Measurements from ENCODE around the gene RALGAPB. TPM values are rescaled to one million over a fixed set of nuclear protein-coding genes. Genes with fewer than 3 reads are reported as not detected.

The RALGAPB gene
- total RNA-seq, 1 experiment from 2014 or later: 21.2 TPM

GRCh38 chr20:38610521-38610920 is 137.9 kb downstream of the RALGAPB start:
- in situ Hi-C loops (cut with HindIII; ENCODE audit: low pct_unique_long_range_greater_than_20kb, low sequenced_read_pairs): no loop called here
- no peak for DNase-seq (ENCODE audit: low read depth, low spot score)

DNA sequence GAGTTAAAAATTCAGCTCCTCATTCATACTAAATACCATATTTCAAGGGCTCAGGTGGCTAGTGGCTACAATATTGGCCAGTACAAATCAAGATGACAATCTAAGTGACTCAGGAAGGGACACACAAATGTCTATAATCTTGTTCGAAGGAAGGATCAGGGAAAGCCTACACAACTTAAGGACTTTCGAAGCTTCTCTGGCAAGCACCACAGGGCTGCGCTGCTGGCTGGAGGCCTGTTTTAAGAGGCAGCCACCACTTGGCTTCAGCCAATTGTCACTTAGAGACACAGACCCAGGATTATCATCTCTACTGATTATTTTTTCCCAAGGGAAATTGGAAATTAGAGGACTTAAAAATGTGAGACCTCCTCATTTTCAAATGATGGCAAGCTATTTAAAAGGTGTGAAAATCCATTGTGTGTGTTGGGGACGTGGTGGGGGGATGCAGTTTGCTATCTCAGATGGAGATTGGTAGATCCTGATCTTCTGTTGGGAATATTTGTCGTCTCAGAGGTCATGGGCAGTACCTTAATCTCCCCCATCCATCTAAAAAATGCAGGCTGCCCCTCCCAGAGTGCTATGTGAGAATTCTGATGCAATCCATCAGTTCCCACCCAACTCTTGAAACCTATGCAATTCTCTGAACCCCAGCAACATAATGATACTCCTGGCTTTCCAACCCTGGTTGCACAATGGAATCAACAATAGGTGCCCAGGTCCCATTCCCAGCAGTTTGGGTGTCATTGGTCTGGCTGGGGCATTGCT is 140.3 kb downstream of the RALGAPB start:
- DNase-seq (ENCODE audit: low read depth, low spot score): no peak
- in situ Hi-C loops (cut with HindIII; ENCODE audit: low pct_unique_long_range_greater_than_20kb, low sequenced_read_pairs): no loop called here

GRCh38 chr20:38615283-38615682 is 142.6 kb downstream of the RALGAPB start:
- DNase-seq (ENCODE audit: low read depth, low spot score): no peak
- in situ Hi-C loops (cut with HindIII; ENCODE audit: low pct_unique_long_range_greater_than_20kb, low sequenced_read_pairs): no loop called here

DNA sequence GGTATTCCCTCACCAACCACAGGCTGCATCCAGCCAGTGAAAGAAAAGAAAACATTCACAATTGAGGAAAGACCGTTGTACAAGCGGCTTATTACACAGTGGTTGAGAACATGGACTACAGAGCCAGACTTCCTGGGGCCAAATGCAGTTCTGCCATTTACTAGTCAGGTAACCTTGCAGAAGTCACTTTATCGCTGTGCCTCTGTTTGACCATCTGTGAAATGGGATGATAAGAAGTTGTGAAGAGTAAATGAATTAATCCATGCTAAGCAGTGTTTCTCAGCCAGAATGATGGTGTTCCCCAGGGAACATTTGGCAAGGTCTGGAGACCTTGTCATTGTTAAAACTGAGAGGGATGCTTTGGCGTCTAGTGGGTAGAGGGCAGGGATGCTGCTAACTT is 143.8 kb downstream of the RALGAPB start:
- DNase-seq (ENCODE audit: low read depth, low spot score): no peak
- in situ Hi-C loops (cut with HindIII; ENCODE audit: low pct_unique_long_range_greater_than_20kb, low sequenced_read_pairs): no loop called here

- in situ Hi-C loops (cut with HindIII; ENCODE audit: low pct_unique_long_range_greater_than_20kb, low sequenced_read_pairs): no loop called here
- DNase-seq (ENCODE audit: low read depth, low spot score): no peak
Measured at GRCh38 chr20:38617011-38617829, 144.6 kb downstream of the RALGAPB start.

DNA sequence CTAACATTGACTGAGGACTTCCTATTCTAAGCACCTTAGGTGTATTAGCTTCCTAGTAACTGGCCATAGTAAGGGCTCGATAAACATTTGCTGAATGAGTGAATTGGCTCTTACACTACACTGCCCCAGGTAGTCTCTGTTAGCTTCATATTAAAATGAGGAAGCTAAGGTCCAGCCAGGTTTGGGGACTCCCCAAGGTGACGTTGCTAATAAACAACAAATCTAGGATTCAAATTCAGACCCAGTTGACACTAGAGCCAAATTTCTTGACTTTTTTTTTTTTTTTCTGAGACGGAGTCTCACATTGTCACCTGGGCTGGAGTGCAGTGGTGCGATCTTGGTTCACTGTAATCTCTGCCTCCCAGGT is 145.2 kb downstream of the RALGAPB start:
- DNase-seq (ENCODE audit: low read depth, low spot score): no peak

DNA sequence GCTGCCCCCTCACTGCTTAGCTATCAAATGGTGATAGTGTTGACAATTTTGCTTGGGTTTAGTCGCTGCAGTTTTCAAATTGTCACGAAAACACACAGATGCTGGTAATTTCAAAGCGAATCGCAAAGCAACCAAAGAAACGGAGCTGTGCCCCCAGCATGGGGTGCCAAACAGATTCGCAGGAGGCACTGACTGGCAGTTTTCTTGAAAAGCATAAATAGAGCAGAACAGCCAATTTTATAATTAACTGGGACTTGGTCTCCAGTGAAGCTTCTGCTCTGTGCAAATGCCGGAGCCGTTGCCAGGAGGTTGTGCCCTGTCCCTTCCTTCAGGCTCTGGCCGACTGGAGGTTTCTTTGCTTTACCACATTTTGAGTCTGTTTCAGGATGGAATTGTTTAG is 147.8 kb downstream of the RALGAPB start:
- DNase-seq (ENCODE audit: low read depth, low spot score): no peak
- in situ Hi-C loops (cut with HindIII; ENCODE audit: low pct_unique_long_range_greater_than_20kb, low sequenced_read_pairs): no loop called here

More for the DNA sequence above, 145.2 kb downstream of the RALGAPB start:
- in situ Hi-C loops (cut with HindIII; ENCODE audit: low pct_unique_long_range_greater_than_20kb, low sequenced_read_pairs): no loop called here

DNA sequence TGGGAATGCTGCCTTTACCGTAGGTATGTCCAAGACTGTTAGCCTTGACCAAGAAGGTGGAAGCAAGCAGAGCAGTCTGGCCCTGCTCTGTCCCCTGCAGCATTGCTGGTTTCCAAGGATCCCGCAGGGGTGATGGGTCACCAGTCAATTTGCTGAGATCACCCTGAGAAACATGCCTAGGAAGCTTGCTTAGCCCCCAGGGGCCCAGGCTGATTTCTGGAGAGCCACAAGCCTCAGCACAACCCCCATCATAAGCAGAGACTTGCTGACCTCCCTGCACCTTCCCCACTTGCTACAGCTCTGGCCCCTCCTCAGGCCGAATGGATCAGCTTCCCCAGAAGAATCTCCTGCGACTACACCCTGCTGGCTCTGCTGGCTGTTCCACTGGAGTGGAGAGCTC is 150.4 kb downstream of the RALGAPB start:
- no peak for DNase-seq (ENCODE audit: low read depth, low spot score)
- in situ Hi-C loops (cut with HindIII; ENCODE audit: low pct_unique_long_range_greater_than_20kb, low sequenced_read_pairs): no loop called here

DNA sequence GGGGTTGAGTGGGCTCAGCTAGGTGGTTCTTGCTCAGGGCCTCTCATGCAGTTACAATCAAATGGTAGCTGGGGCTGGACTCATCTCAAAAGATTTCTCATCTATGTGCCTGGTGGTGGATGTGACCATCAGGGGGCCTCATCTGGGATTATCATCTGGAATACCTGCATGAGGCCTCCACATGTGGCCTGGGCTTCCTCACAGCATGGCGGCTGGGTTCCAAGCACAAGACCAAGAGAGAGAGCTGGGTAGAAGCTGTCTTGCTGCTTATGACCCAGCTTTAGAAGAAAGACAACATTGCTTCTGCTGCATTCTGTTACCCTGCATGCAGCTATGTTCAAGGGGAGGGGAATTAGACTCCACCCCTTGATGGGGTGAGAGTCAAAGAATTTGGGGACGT is 151.4 kb downstream of the RALGAPB start:
- in situ Hi-C loops (cut with HindIII; ENCODE audit: low pct_unique_long_range_greater_than_20kb, low sequenced_read_pairs): no loop called here

DNA sequence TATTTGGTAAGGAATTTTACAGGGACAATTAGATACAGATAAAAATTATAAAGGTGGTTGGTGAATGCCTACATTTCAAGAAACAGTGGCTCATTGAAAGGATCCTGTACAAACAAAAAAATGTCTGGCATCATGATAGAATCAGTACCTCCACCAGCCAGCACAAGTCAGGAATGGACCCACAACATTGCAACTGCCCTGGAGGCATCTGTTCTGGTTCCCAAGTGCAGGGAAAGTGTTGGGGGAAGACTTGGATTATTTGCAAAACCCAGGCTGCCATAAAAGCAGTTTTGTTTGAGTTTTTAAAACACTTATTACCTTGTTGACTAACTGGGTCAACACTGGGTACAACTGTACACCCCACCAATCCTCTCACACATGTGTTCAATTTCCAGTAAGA is 153.3 kb downstream of the RALGAPB start:
- DNase-seq (ENCODE audit: low read depth, low spot score): no peak
- in situ Hi-C loops (cut with HindIII; ENCODE audit: low pct_unique_long_range_greater_than_20kb, low sequenced_read_pairs): no loop called here

More for the DNA sequence above, 151.4 kb downstream of the RALGAPB start:
- no peak for DNase-seq (ENCODE audit: low read depth, low spot score)

- in situ Hi-C loops (cut with HindIII; ENCODE audit: low pct_unique_long_range_greater_than_20kb, low sequenced_read_pairs): no loop called here
- no peak for DNase-seq (ENCODE audit: low read depth, low spot score)
Measured at GRCh38 chr20:38626921-38627659, 154.4 kb downstream of the RALGAPB start.

Small RNA genes within 50 kb of the gene (small RNA-seq; reads per million reads assigned to genes)
- gene MIR548O2: 0 reads per million in 2 experiments
- 0 reads per million in 2 experiments for gene RF00056
- 4.1 to 8.2 reads per million in 2 experiments for gene SNORA60
- gene SNORA71A: 4.4 to 102 reads per million in 2 experiments
- gene SNORA71B: 19.7 to 29.3 reads per million in 2 experiments
- gene SNORA71C: 8.0 to 37.2 reads per million in 2 experiments
- 82.4 to 1,111 reads per million in 2 experiments for gene SNORA71D
- 0 reads per million in 2 experiments for gene SNORA71E

Other genes starting within 250 kb of the RALGAPB start
- not detected in 2 replicates for gene KIAA1755, start 212.1 kb upstream of the RALGAPB start, total RNA-seq (2014; rRNA removed; shearing (Covaris generic))
- gene BPI, start 168.7 kb upstream of the RALGAPB start, total RNA-seq (2014; rRNA removed; shearing (Covaris generic)): not detected in 2 replicates
- 0.19 TPM in 1 of 2 replicates, not detected in the other for gene LBP, start 126.4 kb upstream of the RALGAPB start, total RNA-seq (2014; rRNA removed; shearing (Covaris generic))
- gene SNHG17, start 37.5 kb upstream of the RALGAPB start, total RNA-seq (2014; rRNA removed; shearing (Covaris generic)): 14.6 and 17.3 TPM in 2 replicates
- gene ADIG, start 108.4 kb downstream of the RALGAPB start, total RNA-seq (2014; rRNA removed; shearing (Covaris generic)): not detected in 2 replicates
- gene ARHGAP40, start 129.0 kb downstream of the RALGAPB start, total RNA-seq (2014; rRNA removed; shearing (Covaris generic)): 0.08 TPM in 1 of 2 replicates, not detected in the other